ENCODE data around the gene CTNNA3.

DNA sequence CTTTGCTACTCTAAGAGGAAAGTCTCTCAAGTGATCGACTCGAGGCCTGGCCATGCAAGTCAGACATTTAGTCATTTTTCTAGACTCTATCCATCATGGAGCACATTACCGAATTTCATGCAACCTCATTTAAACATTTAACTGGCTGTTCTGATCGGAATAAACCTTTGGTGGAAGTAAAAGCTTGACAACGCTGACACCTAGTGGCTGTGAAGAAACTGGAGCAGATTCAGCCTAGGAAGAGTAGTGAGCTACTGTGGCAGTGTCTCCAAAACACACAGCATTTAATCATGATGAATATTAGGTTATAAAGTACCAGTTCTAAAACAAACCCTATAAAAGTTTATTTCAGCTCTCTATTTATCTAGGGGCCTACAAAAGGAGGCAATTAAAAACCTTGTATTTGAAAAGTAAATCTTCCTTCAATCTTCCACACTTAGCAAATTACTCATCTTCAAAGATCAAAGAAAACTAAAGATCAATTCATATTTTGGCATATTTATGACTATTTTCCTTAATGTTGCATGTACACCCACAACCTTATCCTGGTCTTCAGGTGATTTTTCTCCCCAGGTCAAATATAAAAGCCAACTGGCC lies 175.0 kb downstream of the CTNNA3 start:
- no peak for TF ChIP-seq POLR2A (IDR thresholded peaks at IDR 0.05; ENCODE audit: low read depth, low read length)
- TF ChIP-seq, protein P1, sequence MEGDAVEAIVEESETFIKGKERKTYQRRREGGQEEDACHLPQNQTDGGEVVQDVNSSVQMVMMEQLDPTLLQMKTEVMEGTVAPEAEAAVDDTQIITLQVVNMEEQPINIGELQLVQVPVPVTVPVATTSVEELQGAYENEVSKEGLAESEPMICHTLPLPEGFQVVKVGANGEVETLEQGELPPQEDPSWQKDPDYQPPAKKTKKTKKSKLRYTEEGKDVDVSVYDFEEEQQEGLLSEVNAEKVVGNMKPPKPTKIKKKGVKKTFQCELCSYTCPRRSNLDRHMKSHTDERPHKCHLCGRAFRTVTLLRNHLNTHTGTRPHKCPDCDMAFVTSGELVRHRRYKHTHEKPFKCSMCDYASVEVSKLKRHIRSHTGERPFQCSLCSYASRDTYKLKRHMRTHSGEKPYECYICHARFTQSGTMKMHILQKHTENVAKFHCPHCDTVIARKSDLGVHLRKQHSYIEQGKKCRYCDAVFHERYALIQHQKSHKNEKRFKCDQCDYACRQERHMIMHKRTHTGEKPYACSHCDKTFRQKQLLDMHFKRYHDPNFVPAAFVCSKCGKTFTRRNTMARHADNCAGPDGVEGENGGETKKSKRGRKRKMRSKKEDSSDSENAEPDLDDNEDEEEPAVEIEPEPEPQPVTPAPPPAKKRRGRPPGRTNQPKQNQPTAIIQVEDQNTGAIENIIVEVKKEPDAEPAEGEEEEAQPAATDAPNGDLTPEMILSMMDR (conservative IDR thresholded peaks at IDR 0.05; ENCODE audit: low read depth, low read length) = peak; percentile 84
- TF ChIP-seq, protein P2, sequence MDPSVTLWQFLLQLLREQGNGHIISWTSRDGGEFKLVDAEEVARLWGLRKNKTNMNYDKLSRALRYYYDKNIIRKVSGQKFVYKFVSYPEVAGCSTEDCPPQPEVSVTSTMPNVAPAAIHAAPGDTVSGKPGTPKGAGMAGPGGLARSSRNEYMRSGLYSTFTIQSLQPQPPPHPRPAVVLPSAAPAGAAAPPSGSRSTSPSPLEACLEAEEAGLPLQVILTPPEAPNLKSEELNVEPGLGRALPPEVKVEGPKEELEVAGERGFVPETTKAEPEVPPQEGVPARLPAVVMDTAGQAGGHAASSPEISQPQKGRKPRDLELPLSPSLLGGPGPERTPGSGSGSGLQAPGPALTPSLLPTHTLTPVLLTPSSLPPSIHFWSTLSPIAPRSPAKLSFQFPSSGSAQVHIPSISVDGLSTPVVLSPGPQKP (IDR thresholded peaks at IDR 0.05; ENCODE audit: borderline replicate concordance, low read depth, low read length) = no peak
